Ascending aorta (tissue), 2 donors: ENCODE results near the gene ZNF124. TPM values are rescaled to one million over a fixed set of nuclear protein-coding genes. Genes with fewer than 3 reads are reported as not detected.

Experiments
- DNase-seq, 2 donors: peaks; one replicate each; pipeline ENCODE4 v3.0.0-alpha.2; 2019; ENCODE audit warnings: low spot score in 2 of 2
- H3K27ac ChIP-seq, 2 donors: fragments of 200-600 bp; sonication (generic); one replicate each; pipeline ENCODE4 v1.5.1; 2016 to 2017; ENCODE audit warnings: mild to moderate bottlenecking in 1 of 2
- H3K27me3 ChIP-seq: fragments of 200-600 bp; sonication (generic); one replicate; pipeline ENCODE4 v1.5.1; 2017
- H3K36me3 ChIP-seq, 2 donors: fragments of 200-600 bp; sonication (generic); one replicate each; pipeline ENCODE4 v1.5.1; 2016
- H3K4me1 ChIP-seq, 2 donors: fragments of 200-600 bp; sonication (generic); one replicate each; pipeline ENCODE4 v1.5.1; 2016 to 2017; ENCODE audit warnings: mild to moderate bottlenecking in 1 of 2
- H3K4me3 ChIP-seq, 2 donors: fragments of 200-600 bp; sonication (generic); one replicate each; pipeline ENCODE4 v1.5.1; 2016 to 2017; ENCODE audit warnings: mild to moderate bottlenecking in 1 of 2
- H3K9me3 ChIP-seq, 2 donors: fragments of 200-600 bp; sonication (generic); one replicate each; pipeline ENCODE4 v1.5.1; 2016
- intact Hi-C: fragments of 100-400 bp; cut with DNase I; formaldehyde crosslinking; loops from one replicate; pipeline ENCODE4 v1.15.1; 2023
- total RNA-seq: library from RNA; depleted of rRNA; stranded (reverse); fragments of >200 nt; gene quantifications from one replicate; pipeline ENCODE4 v1.1.0, GENCODE V29; 2016
- TF ChIP-seq, protein P1 (sequence below), 3 experiments: fragments of 200-600 bp in 2 of 3; fragments of 450-650 bp in 1 of 3; sonication (generic) in 2 of 3; IDR thresholded peaks; one replicate each; pipeline ENCODE4 v1.5.1; 2016 to 2019; ENCODE audit warnings: antibody characterized with exemption in 3 of 3, mild to moderate bottlenecking in 1 of 3, moderate library complexity in 1 of 3

ZNF124 gene
- total RNA-seq, 1 donor from 2014 or later: 33.1 TPM

- intact Hi-C loops: loop anchor here (1.0 to 5.0 kb wide), 5 partner anchors 39 to 279 kb away; partner anchors contain the start of genes AHCTF1, ZNF124, ZNF496 and ZNF669
- peaks cover 0 to 2% of the 10 kb centered on the region in 2 donors for H3K36me3 ChIP-seq
- H3K27me3 ChIP-seq: no peaks in the 10 kb centered on the region
- no peak for DNase-seq
- peaks cover 4 to 14% of the 10 kb centered on the region in 2 donors for H3K4me1 ChIP-seq
- TF ChIP-seq, protein P1, sequence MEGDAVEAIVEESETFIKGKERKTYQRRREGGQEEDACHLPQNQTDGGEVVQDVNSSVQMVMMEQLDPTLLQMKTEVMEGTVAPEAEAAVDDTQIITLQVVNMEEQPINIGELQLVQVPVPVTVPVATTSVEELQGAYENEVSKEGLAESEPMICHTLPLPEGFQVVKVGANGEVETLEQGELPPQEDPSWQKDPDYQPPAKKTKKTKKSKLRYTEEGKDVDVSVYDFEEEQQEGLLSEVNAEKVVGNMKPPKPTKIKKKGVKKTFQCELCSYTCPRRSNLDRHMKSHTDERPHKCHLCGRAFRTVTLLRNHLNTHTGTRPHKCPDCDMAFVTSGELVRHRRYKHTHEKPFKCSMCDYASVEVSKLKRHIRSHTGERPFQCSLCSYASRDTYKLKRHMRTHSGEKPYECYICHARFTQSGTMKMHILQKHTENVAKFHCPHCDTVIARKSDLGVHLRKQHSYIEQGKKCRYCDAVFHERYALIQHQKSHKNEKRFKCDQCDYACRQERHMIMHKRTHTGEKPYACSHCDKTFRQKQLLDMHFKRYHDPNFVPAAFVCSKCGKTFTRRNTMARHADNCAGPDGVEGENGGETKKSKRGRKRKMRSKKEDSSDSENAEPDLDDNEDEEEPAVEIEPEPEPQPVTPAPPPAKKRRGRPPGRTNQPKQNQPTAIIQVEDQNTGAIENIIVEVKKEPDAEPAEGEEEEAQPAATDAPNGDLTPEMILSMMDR (IDR thresholded peaks at IDR 0.05): no peak
- H3K9me3 ChIP-seq: no peaks in the 10 kb centered on the region
- H3K27ac ChIP-seq: peak overlapping the region in 1 of 2 donors; percentile 1
- H3K4me3 ChIP-seq: peak overlapping the region in 1 of 2 donors; percentile 73
Measured at GRCh38 chr1:247211339-247211738, 39.5 kb upstream of the ZNF124 start.

DNA sequence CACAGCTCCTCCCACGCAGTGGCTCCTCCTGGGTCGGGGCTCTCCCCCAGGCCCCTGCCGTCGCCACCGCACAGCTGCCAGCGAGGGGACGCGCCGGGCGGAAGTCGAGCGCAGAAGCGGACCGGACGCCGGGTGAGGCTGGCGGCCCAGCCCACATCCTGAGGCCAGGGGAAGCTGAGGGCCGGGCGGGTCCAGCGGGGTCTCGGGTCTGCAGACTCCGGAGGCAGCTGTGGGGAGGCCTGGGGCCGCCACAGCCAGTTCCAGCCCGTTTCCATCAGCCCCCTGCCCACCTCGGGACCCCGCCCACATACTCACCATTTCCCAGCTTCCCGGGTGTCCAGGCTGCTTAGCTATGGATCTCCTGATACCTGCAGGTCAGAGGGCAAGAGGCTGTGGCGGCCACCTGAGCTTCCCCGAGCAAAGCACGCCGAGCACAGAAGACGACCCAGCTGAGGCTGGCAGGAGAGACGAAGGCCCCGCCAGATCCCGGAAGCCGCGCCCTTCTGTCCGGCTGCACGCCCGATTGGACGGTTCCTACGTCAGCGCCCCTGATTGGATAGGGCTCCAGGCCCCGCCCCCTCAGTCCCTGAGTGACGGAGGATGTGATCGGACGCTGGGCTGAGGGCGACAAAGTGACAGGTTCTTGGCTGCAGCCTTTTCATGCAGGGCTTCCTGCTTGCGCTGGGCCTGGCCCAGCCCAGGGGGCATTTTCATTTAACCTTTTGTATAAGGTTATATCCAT, 38.7 kb upstream of the ZNF124 start:
- peak overlapping the region; percentile 73 to 93 for H3K4me3 ChIP-seq
- H3K27me3 ChIP-seq: no peaks in the 10 kb centered on the region
- intact Hi-C loops: loop anchor here (1.0 to 5.0 kb wide), 5 partner anchors 38 to 278 kb away; partner anchors contain the start of genes AHCTF1, ZNF124, ZNF496 and ZNF669
- DNase-seq: peak; percentile 90 to 99
- H3K27ac ChIP-seq: peak overlapping the region; percentile 89 to 90
- H3K9me3 ChIP-seq: no peaks in the 10 kb centered on the region
- H3K36me3 ChIP-seq: peaks cover 3 to 7% of the 10 kb centered on the region in 2 donors
- TF ChIP-seq, protein P1 (IDR thresholded peaks at IDR 0.05): no peak
- peaks cover 4 to 14% of the 10 kb centered on the region in 2 donors for H3K4me1 ChIP-seq

DNA sequence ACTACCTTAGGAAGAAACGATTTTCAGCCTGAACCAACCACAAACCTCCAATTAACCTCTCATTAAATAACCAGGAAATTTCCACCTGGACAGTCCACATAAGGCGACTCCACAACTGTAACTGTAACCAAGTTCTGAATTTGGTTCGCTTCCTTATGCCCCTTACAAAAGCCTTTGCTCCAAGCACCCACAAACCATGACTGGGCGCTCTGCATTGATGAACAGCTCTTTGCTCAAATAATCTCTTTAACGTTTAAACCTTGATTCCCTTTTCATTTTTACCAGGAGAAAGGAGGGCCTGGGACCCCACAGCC, 38.2 kb upstream of the ZNF124 start:
- Histone ChIP-seq H3K36me3 (peaks cover 3 to 7% of the 10 kb centered on the region in 2 donors), H3K9me3 (no peaks in the 10 kb centered on the region), H3K4me1 (peaks cover 4 to 14% of the 10 kb centered on the region in 2 donors), H3K27ac (peak overlapping the region; percentile 89 to 90), H3K4me3 (peak overlapping the region; percentile 73 to 93), H3K27me3 (no peaks in the 10 kb centered on the region)
- intact Hi-C loops: loop anchor here (2.0 to 5.0 kb wide), 4 partner anchors 38 to 278 kb away; partner anchors contain the start of genes AHCTF1, ZNF124, ZNF496 and ZNF669
- no peak for DNase-seq
- TF ChIP-seq, protein P1 (IDR thresholded peaks at IDR 0.05): no peak

- TF ChIP-seq, protein P1 (IDR thresholded peaks at IDR 0.05): no peak
- Histone ChIP-seq H3K4me1 (peaks cover 4 to 14% of the 10 kb centered on the region in 2 donors), H3K4me3 (peak overlapping the region; percentile 73 to 93), H3K27ac (no peak overlapping the region), H3K36me3 (peaks cover 3 to 7% of the 10 kb centered on the region in 2 donors), H3K9me3 (no peaks in the 10 kb centered on the region), H3K27me3 (no peaks in the 10 kb centered on the region)
- intact Hi-C loops: no loop called here
- no peak for DNase-seq
Measured at GRCh38 chr1:247209396-247209795, 37.6 kb upstream of the ZNF124 start.

- TF ChIP-seq, protein P1 (IDR thresholded peaks at IDR 0.05): no peak
- Histone ChIP-seq H3K4me1 (peaks cover 2 to 8% of the 10 kb centered on the region in 2 donors), H3K27me3 (no peaks in the 10 kb centered on the region), H3K27ac (no peak overlapping the region), H3K9me3 (no peaks in the 10 kb centered on the region), H3K4me3 (no peak overlapping the region), H3K36me3 (peaks cover 8 to 22% of the 10 kb centered on the region in 2 donors)
- intact Hi-C loops: no loop called here
- no peak for DNase-seq
Measured at GRCh38 chr1:247204177-247204647, 32.4 kb upstream of the ZNF124 start.
